Measurements from ENCODE around the gene DMXL1.

Gene DMXL1, protein sequence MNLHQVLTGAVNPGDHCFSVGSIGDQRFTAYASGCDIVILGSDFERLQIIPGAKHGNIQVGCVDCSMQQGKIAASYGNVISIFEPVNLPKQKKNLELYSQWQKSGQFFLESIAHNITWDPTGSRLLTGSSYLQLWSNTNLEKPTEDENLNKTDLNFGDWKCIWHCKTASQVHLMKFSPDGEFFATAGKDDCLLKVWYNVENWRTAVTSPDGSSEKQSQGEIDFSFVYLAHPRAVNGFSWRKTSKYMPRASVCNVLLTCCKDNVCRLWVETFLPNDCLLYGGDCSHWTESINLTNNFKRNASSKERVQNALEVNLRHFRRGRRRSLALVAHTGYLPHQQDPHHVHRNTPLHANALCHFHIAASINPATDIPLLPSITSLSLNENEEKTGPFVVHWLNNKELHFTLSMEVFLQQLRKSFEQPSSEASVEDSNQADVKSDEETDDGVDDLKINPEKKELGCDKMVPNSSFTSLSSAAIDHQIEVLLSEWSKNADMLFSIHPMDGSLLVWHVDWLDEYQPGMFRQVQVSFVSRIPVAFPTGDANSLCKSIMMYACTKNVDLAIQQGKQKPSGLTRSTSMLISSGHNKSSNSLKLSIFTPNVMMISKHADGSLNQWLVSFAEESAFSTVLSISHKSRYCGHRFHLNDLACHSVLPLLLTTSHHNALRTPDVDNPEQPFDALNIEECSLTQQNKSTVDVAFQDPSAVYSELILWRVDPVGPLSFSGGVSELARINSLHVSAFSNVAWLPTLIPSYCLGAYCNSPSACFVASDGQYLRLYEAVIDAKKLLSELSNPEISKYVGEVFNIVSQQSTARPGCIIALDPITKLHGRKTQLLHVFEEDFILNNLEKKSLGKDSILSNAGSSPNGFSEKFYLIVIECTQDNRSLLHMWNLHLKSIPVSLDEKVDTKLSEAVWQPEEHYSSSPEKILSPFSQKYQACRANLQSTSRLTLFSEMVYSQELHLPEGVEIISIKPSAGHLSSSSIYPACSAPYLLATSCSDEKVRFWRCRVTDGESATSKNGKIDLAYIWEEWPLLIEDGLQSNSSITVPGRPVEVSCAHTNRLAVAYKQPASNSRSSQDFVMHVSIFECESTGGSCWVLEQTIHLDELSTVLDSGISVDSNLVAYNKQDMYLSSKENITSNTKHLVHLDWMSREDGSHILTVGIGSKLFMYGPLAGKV (N-terminal part only)

DNA sequence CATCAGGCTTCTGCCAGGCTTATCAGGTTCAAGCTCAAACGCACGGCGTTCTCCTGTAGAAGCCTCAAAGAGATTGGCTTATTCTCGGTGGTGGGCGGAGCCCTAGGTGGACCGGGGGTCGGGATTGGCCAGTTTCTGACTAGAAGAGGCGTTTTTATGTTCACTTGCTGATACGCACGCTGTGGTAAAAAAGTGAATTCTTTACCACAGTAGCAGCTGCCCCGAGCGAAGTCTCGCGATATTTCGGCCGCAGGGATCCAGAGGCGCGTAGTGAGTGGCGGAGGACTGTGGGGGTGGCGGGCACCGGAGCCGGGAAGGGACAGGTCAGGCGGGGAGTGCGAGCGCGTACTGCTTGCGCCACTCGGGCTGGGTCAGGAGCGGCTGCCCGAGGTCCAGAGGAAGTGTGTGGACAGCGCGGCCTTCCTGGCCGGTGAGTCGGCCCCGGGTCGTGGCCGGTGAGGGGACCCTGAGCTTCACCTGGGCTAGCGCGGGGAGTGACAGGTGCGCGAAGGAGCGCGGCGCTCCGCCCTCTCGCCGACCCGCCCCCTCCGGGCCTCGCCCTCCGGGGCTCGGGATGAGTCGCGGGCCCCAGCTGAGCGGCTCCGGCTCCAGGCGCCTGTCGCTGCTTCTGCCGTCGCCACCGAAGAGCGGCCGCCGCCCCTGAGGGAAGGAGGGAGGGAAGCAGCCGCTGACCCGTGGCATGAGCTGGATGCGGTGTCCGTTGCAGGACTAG, at the start of gene DMXL1:
TSS of gene DMXL1 (plus strand) at position 260 of the 733 bp plus-strand sequence. CDS start 483 bp downstream, outside the sequence.
- Histone ChIP-seq H3K4me1 (ENCODE audit: insufficient read depth, low read length) (peaks cover 45% of the 10 kb centered on the region), H3K4me2 (ENCODE audit: insufficient read depth, low read length) (peak within 1 kb of the TSS; percentile 71), H3K27me3 (ENCODE audit: insufficient read depth, low read length, poor library complexity) (no peaks in the 10 kb centered on the region), H3K79me2 (ENCODE audit: insufficient read depth, low read length) (peaks cover 56% of the 10 kb centered on the region), H3K36me3 (ENCODE audit: insufficient read depth, low read length) (no peaks in the 10 kb centered on the region; the same call in 1 of the 2 replicates), H3K4me3 (ENCODE audit: low read depth in 1 of 2, low read length in 2 of 2) (peak within 1 kb of the TSS; percentile 59 to 96), H3K9ac (ENCODE audit: low read depth, low read length) (peak within 1 kb of the TSS; percentile 87), H4K20me1 (ENCODE audit: insufficient read depth, low read length) (no peaks in the 10 kb centered on the region), H2AFZ (ENCODE audit: low read depth, low read length) (peak within 1 kb of the TSS; percentile 87), H3K9me3 (ENCODE audit: insufficient read depth, low read length, severe bottlenecking) (no peaks in the 10 kb centered on the region), H3K27ac (ENCODE audit: low read length) (peak within 1 kb of the TSS; percentile 83)
- peak; percentile 98 for DNase-seq
- TF ChIP-seq, protein P1, sequence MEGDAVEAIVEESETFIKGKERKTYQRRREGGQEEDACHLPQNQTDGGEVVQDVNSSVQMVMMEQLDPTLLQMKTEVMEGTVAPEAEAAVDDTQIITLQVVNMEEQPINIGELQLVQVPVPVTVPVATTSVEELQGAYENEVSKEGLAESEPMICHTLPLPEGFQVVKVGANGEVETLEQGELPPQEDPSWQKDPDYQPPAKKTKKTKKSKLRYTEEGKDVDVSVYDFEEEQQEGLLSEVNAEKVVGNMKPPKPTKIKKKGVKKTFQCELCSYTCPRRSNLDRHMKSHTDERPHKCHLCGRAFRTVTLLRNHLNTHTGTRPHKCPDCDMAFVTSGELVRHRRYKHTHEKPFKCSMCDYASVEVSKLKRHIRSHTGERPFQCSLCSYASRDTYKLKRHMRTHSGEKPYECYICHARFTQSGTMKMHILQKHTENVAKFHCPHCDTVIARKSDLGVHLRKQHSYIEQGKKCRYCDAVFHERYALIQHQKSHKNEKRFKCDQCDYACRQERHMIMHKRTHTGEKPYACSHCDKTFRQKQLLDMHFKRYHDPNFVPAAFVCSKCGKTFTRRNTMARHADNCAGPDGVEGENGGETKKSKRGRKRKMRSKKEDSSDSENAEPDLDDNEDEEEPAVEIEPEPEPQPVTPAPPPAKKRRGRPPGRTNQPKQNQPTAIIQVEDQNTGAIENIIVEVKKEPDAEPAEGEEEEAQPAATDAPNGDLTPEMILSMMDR (IDR thresholded peaks at IDR 0.05; ENCODE audit: borderline replicate concordance, extremely low read depth, low read length, poor library complexity, severe bottlenecking) = no peak
- TF ChIP-seq EZH2 (IDR thresholded peaks at IDR 0.05; ENCODE audit: borderline replicate concordance, low read depth, low read length, severe bottlenecking) = no peak
- peak; percentile 89 for ATAC-seq (ENCODE audit: insufficient read depth, low read depth)

DNA sequence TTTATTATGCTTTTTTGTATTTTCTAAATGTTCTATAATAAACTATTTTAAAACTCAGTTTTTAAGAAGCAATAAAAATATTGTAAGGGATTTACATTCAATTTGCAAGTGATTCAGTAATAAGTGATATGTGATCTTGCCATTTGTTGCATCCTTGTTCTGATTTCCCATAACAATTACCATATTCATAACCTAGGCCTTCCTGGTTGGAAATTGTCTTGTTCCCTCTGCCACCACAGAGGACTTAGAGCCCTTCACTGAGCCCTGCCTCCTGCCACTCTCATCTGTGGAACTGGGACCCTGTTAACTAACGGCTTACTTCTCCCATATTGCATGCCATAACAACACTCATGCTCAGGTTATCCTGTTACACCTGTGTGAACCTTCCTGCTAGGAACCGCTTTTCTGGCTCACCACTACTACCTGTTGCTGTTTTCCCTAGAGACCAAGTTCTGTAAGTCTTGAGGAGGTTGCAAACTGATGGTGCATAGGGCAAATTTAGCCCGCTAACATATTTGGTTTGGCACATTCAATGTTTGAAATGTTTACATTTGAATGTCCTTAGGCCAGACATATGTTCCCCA, 49.6 kb upstream of the DMXL1 start:
- no peaks in the 10 kb centered on the region for H3K4me1 ChIP-seq (ENCODE audit: insufficient read depth, low read length)
- no peak for ATAC-seq (ENCODE audit: insufficient read depth, low read depth)
- H3K4me3 ChIP-seq (ENCODE audit: low read depth in 1 of 2, low read length in 2 of 2) = no peak overlapping the region
- H3K79me2 ChIP-seq (ENCODE audit: insufficient read depth, low read length) = no peaks in the 10 kb centered on the region
- no peaks in the 10 kb centered on the region for H3K36me3 ChIP-seq (ENCODE audit: insufficient read depth, low read length)
- no peak overlapping the region for H2AFZ ChIP-seq (ENCODE audit: low read depth, low read length)
- H3K9me3 ChIP-seq (ENCODE audit: insufficient read depth, low read length, severe bottlenecking) = no peaks in the 10 kb centered on the region
- no peaks in the 10 kb centered on the region for H4K20me1 ChIP-seq (ENCODE audit: insufficient read depth, low read length)
- no peak for DNase-seq
- no peak for TF ChIP-seq EZH2 (IDR thresholded peaks at IDR 0.05; ENCODE audit: borderline replicate concordance, low read depth, low read length, severe bottlenecking)
- TF ChIP-seq, protein P1 (IDR thresholded peaks at IDR 0.05; ENCODE audit: borderline replicate concordance, extremely low read depth, low read length, poor library complexity, severe bottlenecking) = no peak
- no peak overlapping the region for H3K27ac ChIP-seq (ENCODE audit: low read length)
- no peak overlapping the region for H3K9ac ChIP-seq (ENCODE audit: low read depth, low read length)
- H3K27me3 ChIP-seq (ENCODE audit: insufficient read depth, low read length, poor library complexity) = no peaks in the 10 kb centered on the region
- H3K4me2 ChIP-seq (ENCODE audit: insufficient read depth, low read length) = no peak overlapping the region

DNA sequence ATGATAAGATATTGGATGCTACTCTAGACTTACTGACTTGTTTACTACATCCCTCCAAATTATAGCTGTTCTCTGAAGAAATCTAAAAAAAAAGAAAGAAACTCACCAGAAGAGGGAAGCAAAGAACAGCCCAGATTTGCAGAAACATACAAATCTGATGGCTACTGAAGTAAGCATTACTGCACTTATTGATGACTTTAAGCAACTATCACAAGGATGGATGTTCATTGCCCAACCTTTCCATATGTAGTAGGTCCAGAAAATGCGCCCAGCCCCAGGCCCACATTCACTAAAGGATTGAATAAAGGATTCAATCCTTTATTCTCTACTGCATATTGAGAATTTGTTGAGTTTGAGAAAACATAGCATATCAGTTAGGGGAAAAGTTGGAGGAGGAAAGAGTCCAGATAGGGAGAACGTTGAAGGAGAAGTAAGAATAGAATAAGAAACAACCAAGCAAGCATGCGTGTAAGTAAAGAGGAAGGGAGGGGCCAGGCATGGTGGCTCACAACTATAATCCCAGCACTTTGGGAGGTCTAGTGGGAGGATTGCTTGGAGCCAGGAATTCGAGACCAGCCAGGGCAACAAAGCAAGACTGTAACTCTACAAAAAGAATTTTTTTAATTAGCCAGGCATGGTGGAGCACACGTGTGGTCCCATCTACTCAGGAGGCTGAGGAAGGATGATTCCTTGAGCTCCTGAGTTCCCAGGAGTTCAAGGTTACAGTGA, 48.7 kb upstream of the DMXL1 start:
- Histone ChIP-seq H2AFZ (ENCODE audit: low read depth, low read length) (no peak overlapping the region), H3K9me3 (ENCODE audit: insufficient read depth, low read length, severe bottlenecking) (no peaks in the 10 kb centered on the region), H3K4me1 (ENCODE audit: insufficient read depth, low read length) (no peaks in the 10 kb centered on the region), H3K9ac (ENCODE audit: low read depth, low read length) (no peak overlapping the region), H3K79me2 (ENCODE audit: insufficient read depth, low read length) (no peaks in the 10 kb centered on the region), H3K4me2 (ENCODE audit: insufficient read depth, low read length) (no peak overlapping the region), H3K27me3 (ENCODE audit: insufficient read depth, low read length, poor library complexity) (no peaks in the 10 kb centered on the region), H3K36me3 (ENCODE audit: insufficient read depth, low read length) (no peaks in the 10 kb centered on the region), H3K27ac (ENCODE audit: low read length) (no peak overlapping the region), H4K20me1 (ENCODE audit: insufficient read depth, low read length) (no peaks in the 10 kb centered on the region), H3K4me3 (ENCODE audit: low read depth in 1 of 2, low read length in 2 of 2) (no peak overlapping the region)
- TF ChIP-seq, protein P1 (IDR thresholded peaks at IDR 0.05; ENCODE audit: borderline replicate concordance, extremely low read depth, low read length, poor library complexity, severe bottlenecking) = peak; percentile 58
- no peak for TF ChIP-seq EZH2 (IDR thresholded peaks at IDR 0.05; ENCODE audit: borderline replicate concordance, low read depth, low read length, severe bottlenecking)
- ATAC-seq (ENCODE audit: insufficient read depth, low read depth) (peak; percentile 65; the same call in 2 of the 3 replicates), DNase-seq (no peak)
